NT2/D1 (cell line): ENCODE data around the gene SNX5.
A peak's percentile ranks its signal among the peaks of the same experiment; 100 is the strongest.

Experiments used
- DNase-seq: peaks from one replicate; pipeline ENCODE4 v3.0.0-alpha.2; 2011; ENCODE audit warnings: low read depth, low spot score
- H3K27me3 ChIP-seq: 2 replicates; pipeline ENCODE4 v1.6.0; 2011; ENCODE audit warnings: mild to moderate bottlenecking; ENCODE audit not compliant: insufficient read length, insufficient read depth
- H3K36me3 ChIP-seq: 2 replicates; pipeline ENCODE4 v1.6.1; 2011; ENCODE audit warnings: mild to moderate bottlenecking, low read length, mixed read lengths; ENCODE audit not compliant: insufficient read depth, insufficient read length
- H3K4me1 ChIP-seq: 2 replicates; pipeline ENCODE4 v1.5.1; 2011; ENCODE audit not compliant: insufficient read depth, insufficient read length
- H3K4me3 ChIP-seq: 2 replicates; pipeline ENCODE4 v1.5.1; 2011; ENCODE audit warnings: low read depth; ENCODE audit not compliant: insufficient read length
- H3K9ac ChIP-seq: 2 replicates; pipeline ENCODE4 v1.6.0; 2011; ENCODE audit warnings: low read depth; ENCODE audit not compliant: insufficient read length
- H3K9me3 ChIP-seq: 2 replicates; pipeline ENCODE4 v1.5.1; 2011; ENCODE audit warnings: mild to moderate bottlenecking, low read length; ENCODE audit not compliant: insufficient read depth
- SUZ12 ChIP-seq: IDR thresholded peaks from 2 replicates; pipeline ENCODE4 v1.6.1; 2011; ENCODE audit not compliant: insufficient read length, insufficient read depth; ENCODE audit errors: extremely low read depth
- YY1 ChIP-seq: IDR thresholded peaks from 2 replicates; pipeline ENCODE4 v1.6.1; 2011; ENCODE audit not compliant: insufficient read length, insufficient read depth
- ZNF274 ChIP-seq: IDR thresholded peaks from 2 replicates; pipeline ENCODE4 v1.6.1; 2011; ENCODE audit warnings: mild to moderate bottlenecking, low read depth, low read length

Gene SNX5

GRCh38 chr20:17968366-17969277, at the start of gene SNX5, which contains the start of gene MGME1:
Gene SNX5, minus strand, starts transcription at chr20:17968794. Its CDS starts 369 bp downstream, at chr20:17968425.
Gene MGME1, plus strand, starts transcription at chr20:17969018. Its CDS starts 842 bp downstream, at chr20:17969860.
- H3K9me3 ChIP-seq, result no peaks in the 10 kb centered on the region
- H3K9ac ChIP-seq, result peak within 1 kb of the TSS; percentile 98
- H3K4me3 ChIP-seq, result peak within 1 kb of the TSS; percentile 94
- TF ChIP-seq ZNF274 (no peak), SUZ12 (no peak), YY1 (peak; percentile 90)
- DNase-seq, result peak; percentile 94
- no peaks in the 10 kb centered on the region for H3K4me1 ChIP-seq
- H3K36me3 ChIP-seq, result peaks cover 63% of the 10 kb centered on the region
- H3K27me3 ChIP-seq, result no peaks in the 10 kb centered on the region

GRCh38 chr20:18018100-18018499, 49.5 kb upstream of the SNX5 start:
- TF ChIP-seq ZNF274 (no peak), YY1 (no peak), SUZ12 (no peak)
- Histone ChIP-seq H3K9me3 (no peaks in the 10 kb centered on the region), H3K4me3 (no peak overlapping the region), H3K36me3 (no peaks in the 10 kb centered on the region), H3K9ac (no peak overlapping the region), H3K4me1 (no peaks in the 10 kb centered on the region), H3K27me3 (no peaks in the 10 kb centered on the region)
- DNase-seq, result no peak

DNA sequence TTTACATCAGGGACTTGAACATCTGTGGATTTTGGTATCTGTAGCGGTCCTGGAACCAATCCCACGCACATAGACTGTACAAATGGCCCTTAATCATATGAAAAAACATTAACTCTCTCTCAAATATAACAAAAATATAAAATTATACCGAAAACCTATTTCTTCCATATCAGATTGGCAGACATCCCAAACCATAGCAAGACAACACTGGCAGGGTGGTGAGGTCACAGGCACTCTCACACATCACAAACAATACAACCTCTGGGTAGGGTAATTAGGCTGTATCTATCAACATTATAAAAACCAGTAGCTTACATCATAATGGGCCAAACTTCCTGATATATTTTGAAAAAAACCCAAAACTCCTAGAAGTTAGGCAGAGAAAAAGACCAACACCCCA, 48.2 kb upstream of the SNX5 start:
- Histone ChIP-seq H3K4me3 (no peak overlapping the region), H3K27me3 (no peaks in the 10 kb centered on the region), H3K9me3 (no peaks in the 10 kb centered on the region), H3K4me1 (no peaks in the 10 kb centered on the region), H3K36me3 (no peaks in the 10 kb centered on the region), H3K9ac (no peak overlapping the region)
- TF ChIP-seq SUZ12, result no peak
- no peak for TF ChIP-seq ZNF274
- no peak for TF ChIP-seq YY1
- DNase-seq, result no peak

DNA sequence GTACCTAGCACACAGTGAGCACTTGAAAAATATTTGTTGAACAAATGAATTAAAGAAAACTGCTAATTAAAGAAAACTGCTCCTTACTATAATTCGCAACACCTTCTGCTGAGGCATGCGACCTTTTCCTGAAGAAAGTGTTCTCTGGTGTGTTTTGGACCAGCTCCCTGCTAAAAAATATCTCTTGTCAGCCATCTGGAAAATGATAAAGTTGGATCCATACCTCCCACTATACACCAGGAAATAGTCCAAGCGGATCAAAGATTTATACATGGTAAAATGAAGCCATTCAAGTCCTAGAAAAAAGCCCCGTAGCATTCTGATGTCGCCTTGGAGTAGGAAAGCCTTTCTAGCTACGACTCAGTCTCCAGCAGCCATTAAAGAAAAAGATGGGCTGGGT, 45.8 kb upstream of the SNX5 start:
- Histone ChIP-seq H3K27me3 (no peaks in the 10 kb centered on the region), H3K36me3 (no peaks in the 10 kb centered on the region), H3K4me1 (no peaks in the 10 kb centered on the region), H3K9me3 (no peaks in the 10 kb centered on the region), H3K9ac (no peak overlapping the region), H3K4me3 (no peak overlapping the region)
- DNase-seq, result no peak
- TF ChIP-seq ZNF274 (no peak), SUZ12 (no peak), YY1 (no peak)

- no peak overlapping the region for H3K9ac ChIP-seq
- H3K9me3 ChIP-seq, result no peaks in the 10 kb centered on the region
- no peaks in the 10 kb centered on the region for H3K27me3 ChIP-seq
- H3K4me1 ChIP-seq, result no peaks in the 10 kb centered on the region
- no peaks in the 10 kb centered on the region for H3K36me3 ChIP-seq
- TF ChIP-seq SUZ12 (no peak), YY1 (no peak), ZNF274 (no peak)
- DNase-seq, result no peak
- no peak overlapping the region for H3K4me3 ChIP-seq
These were observed 44.3 kb upstream of the SNX5 start for GRCh38 chr20:18012901-18013300.

DNA sequence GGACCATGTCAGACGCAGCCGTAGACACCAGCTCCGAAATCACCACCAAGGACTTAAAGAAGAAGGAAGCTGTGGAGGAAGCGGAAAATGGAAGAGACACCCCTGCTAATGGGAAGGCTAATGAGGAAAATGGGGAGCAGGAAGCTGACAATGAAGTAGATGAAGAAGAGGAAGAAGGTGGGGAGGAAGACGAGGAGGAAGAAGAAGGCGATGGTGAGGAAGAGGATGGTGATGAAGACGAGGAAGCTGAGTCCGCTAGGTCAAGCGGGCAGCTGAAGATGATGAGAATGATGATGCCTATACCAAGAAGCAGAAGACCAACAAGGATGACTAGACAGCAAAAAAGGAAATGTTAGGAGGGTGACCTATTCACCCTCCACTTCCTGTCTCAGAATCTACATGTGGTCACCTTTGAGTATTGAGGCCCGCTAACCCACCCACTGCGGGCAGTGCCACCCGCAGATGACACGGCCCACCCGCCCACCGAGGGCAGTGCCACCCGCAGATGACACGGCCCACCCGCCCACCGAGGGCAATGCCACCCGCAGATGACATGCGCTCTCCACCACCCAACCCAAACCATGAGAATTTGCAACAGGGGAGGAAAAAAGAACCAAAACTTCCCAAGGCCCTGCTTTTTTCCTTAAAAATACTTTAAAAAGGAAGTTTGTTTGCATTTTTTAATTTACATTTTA, 43.5 kb upstream of the SNX5 start:
- no peaks in the 10 kb centered on the region for H3K9me3 ChIP-seq
- no peak overlapping the region for H3K4me3 ChIP-seq
- no peak for TF ChIP-seq ZNF274
- TF ChIP-seq SUZ12, result no peak
- no peak for TF ChIP-seq YY1
- no peaks in the 10 kb centered on the region for H3K27me3 ChIP-seq
- H3K36me3 ChIP-seq, result no peaks in the 10 kb centered on the region
- no peak overlapping the region for H3K9ac ChIP-seq
- no peak for DNase-seq
- peaks cover 4% of the 10 kb centered on the region for H3K4me1 ChIP-seq

DNA sequence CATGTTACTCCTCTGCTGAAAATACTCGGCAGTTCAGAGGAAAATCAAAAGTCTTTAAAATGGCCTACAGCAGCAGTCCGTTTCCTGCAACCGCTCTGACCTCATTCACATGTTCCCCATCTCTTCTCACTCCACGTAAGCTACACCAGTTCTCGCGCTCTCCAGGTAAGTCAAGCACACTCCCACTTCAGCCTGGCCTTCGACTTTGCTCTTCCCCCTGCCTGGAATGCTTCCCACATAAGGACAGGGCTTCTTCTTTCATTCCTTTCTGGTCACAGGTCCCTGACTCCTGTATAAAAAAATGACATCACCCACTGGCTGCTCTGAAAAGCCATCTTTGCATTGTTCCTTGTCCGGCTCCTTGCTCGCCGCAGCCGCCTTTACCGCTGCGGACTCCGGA, 42.9 kb upstream of the SNX5 start:
- Histone ChIP-seq H3K4me3 (no peak overlapping the region), H3K36me3 (no peaks in the 10 kb centered on the region), H3K9me3 (no peaks in the 10 kb centered on the region), H3K9ac (no peak overlapping the region), H3K4me1 (peaks cover 4% of the 10 kb centered on the region), H3K27me3 (no peaks in the 10 kb centered on the region)
- TF ChIP-seq SUZ12 (no peak), YY1 (no peak), ZNF274 (no peak)
- no peak for DNase-seq
